Astrocyte (in vitro differentiated cells and primary cell): ENCODE measurements around the gene MRPL46.

Source experiments
- CTCF ChIP-seq: IDR thresholded peaks from 2 replicates; pipeline ENCODE4 v1.5.1; 2011; ENCODE audit warnings: low read depth, mild to moderate bottlenecking, inconsistent platforms, low read length, moderate library complexity; ENCODE audit not compliant: insufficient read depth
- EZH2 ChIP-seq: IDR thresholded peaks from 2 replicates; pipeline ENCODE4 v1.6.1; 2012; ENCODE audit warnings: mild to moderate bottlenecking, low read length, inconsistent platforms; ENCODE audit not compliant: insufficient read depth

- TF ChIP-seq CTCF (no peak), EZH2 (no peak)
These were observed 10.5 kb downstream of the MRPL46 start for GRCh38 chr15:88456733-88457132.
